ENCODE measurements around the gene CCNL1.
"Not testable (repeated sequence)": the region's sequence is repeated elsewhere in the genome, so short reads cannot be mapped to it uniquely, and the experiment has no call there.

CCNL1 gene

GRCh38 chr3:157103280-157103679, 56.7 kb downstream of the CCNL1 start:
- DNase-seq: peak in 1 of 5 experiments; percentile 87

DNA sequence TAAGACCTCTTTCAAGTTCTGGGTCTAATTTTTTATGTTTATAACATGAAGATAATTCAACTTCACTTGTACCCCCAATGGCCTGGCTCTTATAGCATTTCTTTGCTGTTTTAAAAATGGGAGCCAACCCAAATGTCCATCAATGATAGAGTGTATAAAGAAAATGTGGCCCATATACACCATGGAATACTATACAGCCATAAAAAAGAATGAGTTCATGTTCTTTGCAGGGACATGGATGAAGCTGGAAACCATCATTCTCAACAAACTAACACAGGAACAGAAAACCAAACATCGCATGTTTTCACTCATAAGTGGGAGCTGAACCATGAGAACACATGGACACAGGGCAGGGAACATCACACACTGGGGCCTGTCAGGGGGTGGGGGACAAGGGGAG, 57.4 kb downstream of the CCNL1 start:
- DNase-seq: not testable (repeated sequence)

GRCh38 chr3:157102098-157102497, 57.8 kb downstream of the CCNL1 start:
- no peak for DNase-seq

DNA sequence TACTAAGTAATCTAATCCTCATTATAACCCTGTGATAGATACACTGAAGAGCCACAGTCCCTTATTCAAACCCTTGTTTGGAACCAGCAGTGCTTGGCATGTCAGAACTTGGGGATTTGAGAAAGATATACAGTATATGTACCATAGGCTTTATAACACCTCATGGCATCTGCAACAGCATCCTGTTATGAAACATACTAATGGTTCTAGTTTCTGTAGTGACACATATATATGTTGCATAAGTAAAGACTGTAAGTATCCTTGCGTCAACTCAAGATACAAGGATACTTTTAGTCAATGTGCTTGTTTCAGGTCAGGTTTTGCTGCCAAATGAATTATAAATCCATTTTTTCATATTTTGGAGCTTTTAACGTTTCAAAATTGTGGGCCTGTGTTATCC, 58.5 kb downstream of the CCNL1 start:
- no peak for DNase-seq

DNA sequence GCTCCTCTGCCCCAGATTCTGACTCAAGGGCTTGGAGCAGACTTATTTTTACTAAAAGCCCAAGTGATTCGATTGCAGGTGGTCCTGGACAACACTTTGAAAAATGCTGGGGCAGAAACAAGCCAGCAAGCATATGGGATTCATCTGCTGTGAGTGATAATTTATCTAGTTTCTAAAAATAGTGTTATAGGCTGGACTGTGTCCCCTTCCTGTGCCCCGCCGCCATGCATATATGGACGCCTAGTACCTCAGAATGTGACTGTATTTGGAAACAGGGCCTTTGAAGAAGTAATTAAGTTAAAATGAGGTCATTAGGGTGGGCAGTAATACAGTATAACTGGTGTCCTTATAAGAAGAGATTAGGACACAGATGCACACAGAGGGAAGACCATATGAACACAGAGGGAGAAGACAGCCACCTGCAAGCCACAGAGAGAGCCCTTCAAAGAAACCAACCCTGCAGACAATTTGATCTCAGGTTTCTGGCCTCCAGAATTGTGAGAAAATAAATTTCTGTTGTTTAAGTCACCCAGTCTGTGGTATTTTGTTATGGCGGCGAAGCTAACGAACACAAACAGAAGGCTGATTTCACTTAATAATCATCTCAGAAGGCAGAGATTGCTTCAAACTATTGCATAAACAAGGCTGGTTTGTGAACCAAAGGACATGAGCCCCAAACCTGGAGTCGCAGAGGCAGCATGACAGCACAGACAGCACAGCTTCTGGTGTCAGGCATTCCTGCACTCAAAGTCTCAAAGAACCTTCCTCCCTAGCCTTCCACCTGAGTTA, 59.1 kb downstream of the CCNL1 start:
- no peak for DNase-seq

DNA sequence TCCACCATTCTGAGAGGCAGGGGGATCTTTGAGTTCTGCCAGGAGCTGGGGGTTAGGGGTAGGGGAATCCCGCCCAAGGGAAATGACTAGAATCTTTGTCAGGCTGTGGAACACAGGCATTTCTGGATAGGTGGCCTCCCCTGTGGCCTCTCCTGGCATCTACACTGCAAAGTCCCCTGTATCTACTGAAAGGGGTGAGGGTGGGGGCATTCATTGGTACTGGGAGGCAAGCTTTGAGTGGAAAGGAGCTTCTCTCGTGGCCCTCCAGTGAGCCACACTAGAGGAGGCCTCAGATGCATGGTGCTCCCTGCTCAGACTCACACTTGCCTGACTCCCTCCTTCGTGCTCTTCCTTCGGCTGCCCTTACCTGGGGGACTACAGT, 59.9 kb downstream of the CCNL1 start:
- no peak for DNase-seq

DNA sequence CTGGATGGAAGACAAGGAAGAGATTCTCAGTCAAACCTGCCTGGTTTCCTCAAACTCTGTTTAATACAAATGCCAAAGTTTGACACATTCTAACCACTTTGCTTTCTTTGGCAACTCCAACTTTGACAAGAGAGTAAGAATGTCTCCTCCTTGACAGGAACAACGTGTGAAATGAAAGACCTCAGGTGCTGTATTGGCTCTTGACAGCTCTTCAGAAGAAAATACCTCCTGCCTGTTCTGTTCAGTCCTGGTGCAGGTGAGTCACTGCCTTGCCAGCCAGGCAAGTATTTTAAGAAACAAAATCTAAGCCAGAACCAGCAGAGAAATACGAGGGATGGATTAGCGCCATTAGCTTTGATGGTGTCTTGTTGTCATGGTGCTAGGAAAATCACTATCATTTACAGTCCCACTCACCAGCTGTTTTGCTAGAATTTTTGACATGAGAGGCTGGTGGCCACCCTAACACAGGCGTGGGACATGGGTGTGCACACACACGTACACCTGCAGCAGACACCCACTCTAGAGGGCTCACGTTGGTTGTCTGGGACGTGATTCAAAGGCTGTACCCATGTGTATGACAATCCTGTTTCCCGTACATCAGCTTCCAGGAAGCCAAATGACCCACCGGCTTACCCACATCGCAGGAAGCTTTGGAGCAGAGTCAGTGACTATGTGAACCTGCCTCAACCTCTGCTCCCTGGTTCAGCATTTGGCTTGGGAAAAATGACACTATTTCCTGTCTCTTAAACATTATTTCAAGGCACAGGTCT, 60.4 kb downstream of the CCNL1 start:
- no peak for DNase-seq

- no peak for DNase-seq
These were observed 61.1 kb downstream of the CCNL1 start for GRCh38 chr3:157098823-157099185.

GRCh38 chr3:157098121-157098822, 61.7 kb downstream of the CCNL1 start:
- peak in 1 of 5 experiments; percentile 58 for DNase-seq
